ENCODE results near the gene SLC4A8. TPM values are rescaled to one million over a fixed set of nuclear protein-coding genes. Genes with fewer than 3 reads are reported as not detected.

SLC4A8 gene
- 18.4 and 19.1 TPM in 2 replicates for polyA plus RNA-seq (2014; cell fraction: cytosol; rRNA removed)
- polyA plus RNA-seq (2014; cell fraction: nucleus; rRNA removed): 31.2 and 49.7 TPM in 2 replicates

- DNase-seq (ENCODE audit: low spot score): peak; percentile 97
Measured at GRCh38 chr12:51424662-51425539, at the start of gene SLC4A8. SLC4A8 (plus strand) TSS chr12:51424831; CDS start chr12:51424988, 157 bp downstream.

DNA sequence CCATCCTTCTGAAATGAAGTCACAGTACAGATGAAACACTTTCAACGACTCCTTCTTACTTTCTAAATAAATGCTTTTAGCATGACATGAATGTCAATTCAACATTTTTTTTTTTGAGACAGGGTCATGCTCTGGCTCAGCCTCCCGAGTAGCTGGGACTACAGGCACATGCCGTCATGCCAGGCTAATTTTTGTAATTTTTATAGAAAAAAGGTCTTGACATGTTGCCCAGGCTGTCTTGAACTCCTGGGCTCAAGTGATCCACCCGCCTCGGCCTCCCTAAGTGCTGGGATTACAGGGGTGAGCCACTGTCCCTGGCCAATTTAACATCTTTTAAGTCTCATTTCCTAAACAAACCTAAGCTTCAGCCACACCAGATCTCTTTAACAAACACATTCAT, 49.8 kb upstream of the SLC4A8 start:
- DNase-seq (ENCODE audit: low spot score): no peak

DNA sequence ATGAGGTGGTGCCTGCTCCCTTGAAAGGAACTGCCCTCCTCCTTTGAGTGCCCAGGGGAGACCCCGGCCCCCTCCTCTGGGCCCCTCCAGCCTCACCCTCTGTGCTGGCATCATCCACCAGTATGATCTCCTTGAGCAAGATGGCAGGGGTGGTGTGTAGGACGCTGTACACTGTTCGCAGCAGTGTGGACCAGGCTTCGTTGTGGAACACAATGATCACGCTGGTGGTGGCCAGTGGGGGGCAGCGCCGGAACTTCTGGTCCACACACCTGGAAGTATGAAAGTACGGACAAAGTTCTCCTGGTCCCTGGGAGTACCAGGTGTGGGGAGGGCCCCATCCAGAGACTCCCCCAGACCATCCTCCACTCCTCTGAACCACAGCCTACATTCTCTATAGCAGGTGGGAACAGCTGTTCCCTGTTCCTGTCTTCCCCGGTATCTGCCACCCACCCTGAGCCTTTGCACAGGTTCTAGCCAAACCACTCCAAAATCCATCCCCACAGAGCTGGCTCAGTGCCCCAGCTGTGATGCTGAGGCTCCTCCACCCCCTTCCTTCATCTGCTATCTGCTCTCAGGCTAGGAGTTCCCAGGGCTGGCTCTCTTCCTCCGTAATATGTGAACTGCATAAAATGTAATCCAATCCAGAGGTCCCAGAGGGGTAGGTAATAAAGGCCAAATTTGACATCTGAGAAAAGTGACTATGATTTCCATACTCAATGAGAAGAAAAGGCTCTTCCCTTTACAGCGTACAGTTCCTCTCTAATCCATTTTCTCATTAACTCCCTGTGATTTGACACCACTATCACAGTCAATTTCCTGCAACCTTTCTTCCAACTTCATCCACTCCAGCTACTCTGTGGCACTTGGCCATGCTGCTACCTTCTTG, 47.3 kb upstream of the SLC4A8 start:
- DNase-seq (ENCODE audit: low spot score): no peak

DNA sequence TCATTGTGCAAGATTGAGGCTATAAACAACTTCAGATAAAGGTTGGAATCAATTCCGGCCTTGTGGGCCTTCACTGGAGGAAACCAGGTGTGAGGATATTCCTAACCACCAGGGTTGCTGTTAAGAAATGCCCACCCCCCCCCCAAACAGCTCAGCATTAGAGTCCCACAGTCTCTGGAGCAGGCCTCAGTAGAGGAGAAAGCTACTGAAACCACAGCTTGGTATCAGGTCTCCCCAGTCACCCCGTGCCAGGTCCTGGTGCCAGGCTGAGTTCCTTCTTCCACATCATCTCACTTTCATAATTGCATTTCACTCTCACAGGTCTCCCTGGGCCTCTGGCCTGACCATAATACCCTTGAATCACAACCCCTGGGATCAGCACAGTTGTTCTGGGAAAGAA, 45.9 kb upstream of the SLC4A8 start:
- no peak for DNase-seq (ENCODE audit: low spot score)

- no peak for DNase-seq (ENCODE audit: low spot score)
Measured at GRCh38 chr12:51379571-51379970, 45.1 kb upstream of the SLC4A8 start.

DNA sequence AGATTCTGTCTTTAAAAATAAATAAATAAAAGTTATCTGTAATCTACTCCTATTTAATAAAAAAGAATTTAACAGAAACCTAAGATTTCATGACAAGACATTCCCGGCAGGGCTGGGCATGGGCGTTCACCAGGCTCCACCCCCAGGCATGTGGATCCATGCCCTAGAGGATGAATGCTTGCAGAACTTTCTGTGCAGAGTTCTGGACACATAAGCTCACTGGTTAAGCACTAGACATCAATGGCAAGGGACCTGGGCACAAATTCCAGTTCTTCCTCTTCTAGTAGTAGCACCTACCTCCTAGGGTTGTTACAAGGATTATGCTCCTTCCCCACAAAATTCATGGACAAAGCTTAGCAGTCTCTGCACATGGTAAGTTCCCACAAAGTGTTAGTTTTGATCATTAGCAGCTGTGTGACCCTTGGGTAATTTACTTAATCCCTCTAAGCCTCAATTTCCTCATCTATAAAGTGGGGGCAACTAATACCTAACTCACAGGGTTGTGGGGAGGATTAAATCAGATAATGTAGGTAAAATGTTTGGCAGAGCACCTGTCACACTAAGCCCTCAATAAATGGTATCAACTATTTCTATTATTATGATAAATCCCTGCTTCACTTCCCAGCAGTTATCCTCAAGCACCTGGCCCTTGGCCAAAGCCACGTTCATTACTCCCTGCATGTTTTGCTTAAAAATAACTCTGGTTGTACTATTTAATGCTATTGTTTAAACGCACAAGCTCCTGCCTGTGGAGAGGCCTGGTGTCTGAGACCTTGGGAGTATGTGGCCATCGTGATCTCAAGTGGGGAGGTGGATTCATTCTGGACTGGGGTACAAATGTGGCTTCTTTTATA, 43.2 kb upstream of the SLC4A8 start:
- no peak for DNase-seq (ENCODE audit: low spot score)

DNA sequence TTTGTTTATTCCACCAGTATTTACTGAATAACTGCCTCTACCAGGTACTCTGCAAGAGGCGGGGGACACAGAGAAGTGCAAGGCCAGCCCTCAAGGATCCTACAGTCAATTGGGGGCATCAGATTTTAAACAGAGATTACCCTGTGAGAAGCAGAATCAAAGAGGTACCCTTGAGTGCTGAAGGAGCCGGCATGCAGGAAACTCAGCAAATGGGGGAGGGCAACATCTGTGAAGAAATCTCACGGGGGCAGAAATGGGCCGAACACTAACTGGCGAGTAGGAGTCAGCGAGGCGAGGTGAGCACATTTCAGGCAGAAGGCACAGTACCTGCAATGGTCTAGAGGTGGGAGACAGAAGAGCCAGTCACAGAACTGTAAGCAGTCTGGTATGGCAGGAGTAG, 42.5 kb upstream of the SLC4A8 start:
- DNase-seq (ENCODE audit: low spot score): no peak

DNA sequence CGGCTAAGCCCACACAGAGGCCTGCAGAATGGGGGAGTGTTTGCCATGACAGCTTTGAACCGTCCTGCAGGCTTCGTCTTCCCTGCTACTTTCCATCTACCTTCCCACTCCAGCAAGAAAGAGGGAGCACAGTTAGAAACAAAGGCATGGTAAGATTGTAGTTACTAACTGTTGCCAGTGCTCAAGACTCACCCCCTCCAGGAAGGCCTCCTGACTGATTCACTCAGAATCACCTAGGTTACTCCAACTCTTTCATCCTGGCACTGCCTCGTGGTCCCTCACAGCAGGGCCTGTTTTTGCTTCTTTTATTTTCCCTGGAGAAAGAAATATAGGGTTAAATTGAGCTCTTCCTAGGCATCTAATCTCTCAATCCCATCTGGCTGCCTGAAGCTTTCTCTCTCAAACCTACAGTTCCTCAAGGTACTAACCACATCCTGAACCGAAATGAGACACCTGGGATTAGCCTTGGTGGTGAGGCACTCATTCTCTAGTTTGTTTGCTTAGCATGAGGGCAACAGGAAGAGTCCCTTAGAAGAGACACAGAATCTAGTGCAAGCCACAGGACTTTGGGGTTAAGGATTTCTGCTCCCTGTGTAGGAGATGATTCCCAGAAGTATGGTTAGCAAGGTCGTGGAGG, 41.2 kb upstream of the SLC4A8 start:
- DNase-seq (ENCODE audit: low spot score): no peak

- no peak for DNase-seq (ENCODE audit: low spot score)
Measured at GRCh38 chr12:51386351-51386750, 38.3 kb upstream of the SLC4A8 start.

GRCh38 chr12:51388069-51388799, 36.4 kb upstream of the SLC4A8 start:
- DNase-seq (ENCODE audit: low spot score): peak; percentile 38

DNA sequence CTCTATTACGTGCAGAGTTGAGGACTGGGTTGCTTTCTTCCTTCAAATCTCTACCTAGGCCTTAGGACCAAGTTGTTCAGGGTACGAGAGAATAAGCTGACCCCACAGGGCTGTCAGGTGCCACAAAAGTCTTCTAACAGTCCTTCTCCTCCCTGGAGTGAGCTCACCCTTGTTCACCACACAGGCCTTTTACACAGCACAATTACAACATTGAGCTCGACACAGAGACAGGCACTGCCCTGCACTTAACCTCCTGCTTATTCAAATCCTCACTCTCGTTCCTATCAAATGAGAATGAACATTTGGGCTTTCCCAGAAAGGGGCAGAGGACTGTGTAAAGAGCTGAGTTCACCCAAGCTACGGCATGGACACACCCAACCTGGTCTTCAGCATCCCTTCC, 35.8 kb upstream of the SLC4A8 start:
- no peak for DNase-seq (ENCODE audit: low spot score)

GRCh38 chr12:51389302-51389999, 35.2 kb upstream of the SLC4A8 start:
- DNase-seq (ENCODE audit: low spot score): no peak

GRCh38 chr12:51390457-51390856, 34.2 kb upstream of the SLC4A8 start:
- peak; percentile 40 for DNase-seq (ENCODE audit: low spot score)

DNA sequence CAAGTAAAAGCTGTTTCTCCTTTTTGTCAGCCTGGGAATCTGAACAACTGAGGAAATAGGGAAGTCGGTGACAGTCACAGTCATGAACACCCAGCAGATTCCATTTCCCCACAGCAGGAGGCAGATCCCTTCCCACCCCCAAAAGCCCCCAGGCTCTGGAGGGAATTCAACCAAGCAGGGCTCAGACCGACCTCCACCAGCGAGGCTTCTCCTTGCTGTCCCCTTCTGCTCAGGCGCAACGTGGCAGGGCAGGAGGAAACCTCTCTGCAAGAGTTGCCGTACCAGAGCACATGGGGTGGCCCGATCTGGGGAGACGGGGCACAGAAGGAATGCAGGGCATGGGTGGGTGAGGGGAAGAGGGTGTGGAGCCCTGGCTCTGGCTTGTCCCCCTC, 33.7 kb upstream of the SLC4A8 start:
- DNase-seq (ENCODE audit: low spot score): no peak

GRCh38 chr12:51391283-51392123, 33.1 kb upstream of the SLC4A8 start, which contains the start of gene GALNT6:
GALNT6 (minus strand) TSS chr12:51391406; CDS start chr12:51379781, 11,625 bp downstream.
- DNase-seq (ENCODE audit: low spot score): peak; percentile 90

DNA sequence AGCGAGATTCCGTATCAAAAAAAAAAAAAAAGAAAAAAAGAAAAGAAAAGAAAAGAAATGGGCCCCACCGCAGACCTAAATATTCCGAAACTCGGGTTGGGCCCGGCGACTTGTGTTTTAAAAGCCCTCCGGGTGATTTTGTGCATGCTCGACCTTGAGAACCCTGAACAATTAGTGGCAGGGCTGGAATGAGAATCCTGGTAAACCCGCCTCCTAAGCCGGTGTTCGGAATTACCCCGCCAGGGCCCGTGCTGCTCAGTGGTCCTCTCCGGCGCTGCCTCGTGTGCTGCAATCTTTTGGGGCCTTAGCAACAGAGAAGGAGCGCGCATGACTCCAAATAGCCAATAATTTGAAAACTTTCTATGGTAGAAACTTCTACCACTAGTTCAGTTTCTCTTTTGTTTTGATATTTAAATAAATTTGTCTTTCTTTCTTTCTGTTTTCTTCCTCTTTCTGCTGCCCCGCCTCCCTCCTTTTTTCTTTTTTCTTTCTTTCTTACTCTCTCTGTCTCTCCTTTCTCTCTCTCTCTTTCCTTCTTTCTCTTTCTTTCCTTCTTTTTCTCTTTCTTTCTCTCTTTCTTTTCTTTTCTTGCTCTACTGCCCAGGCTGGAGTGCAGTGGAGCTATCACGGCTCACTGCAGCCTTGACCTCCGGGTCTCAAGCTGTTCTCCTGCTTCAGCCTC, 31.9 kb upstream of the SLC4A8 start:
- peak; percentile 67 for DNase-seq (ENCODE audit: low spot score)

- DNase-seq (ENCODE audit: low spot score): no peak
Measured at GRCh38 chr12:51393676-51394545, 30.7 kb upstream of the SLC4A8 start.
